Panc1 (cell line): ENCODE data around the gene HMHB1. TPM values are rescaled to one million over a fixed set of nuclear protein-coding genes. Genes with fewer than 3 reads are reported as not detected.

Experiments used
- ATAC-seq: fragments of 200-7000 bp; cut with Tn5 transposase; 2 replicates; pipeline ENCODE4 v1.9.1; 2020; ENCODE audit warnings: mild to moderate bottlenecking, moderate library complexity
- BruUV-seq: library from RNA; stranded (reverse); fragments of 400-500 nt; replicated peaks from 2 replicates; lab custom pipeline; 2021; lab: Mats Ljungman, UMichigan
- CTCF ChIA-PET: fragments of 300-600 bp; sonication (Branson Sonifier 250); formaldehyde crosslinking; loops from one replicate; lab custom pipeline; 2022; ENCODE audit warnings: antibody characterized with exemption; lab: Charles Lee
- POLR2A ChIA-PET: fragments of 300-600 bp; sonication (Branson Sonifier 250); formaldehyde crosslinking; loops from one replicate; lab custom pipeline; 2022; ENCODE audit warnings: antibody characterized with exemption; lab: Charles Lee
- DNase-seq: peaks from one replicate; pipeline ENCODE4 v3.0.0-alpha.2; 2010; ENCODE audit warnings: low read depth, low spot score
- H3K27ac ChIP-seq: 2 replicates; pipeline ENCODE4 v1.5.1; 2011; ENCODE audit warnings: mild to moderate bottlenecking, low read length, inconsistent platforms
- H3K27me3 ChIP-seq: fragments of 200-500 bp; sonication (Bioruptor generic); 2 replicates; pipeline ENCODE4 v1.6.0; 2014; ENCODE audit warnings: low read length, inconsistent platforms; ENCODE audit not compliant: control insufficient read depth, insufficient read depth
- H3K36me3 ChIP-seq: fragments of 200-500 bp; sonication (Bioruptor generic); 2 replicates; pipeline ENCODE4 v1.5.1; 2014; ENCODE audit warnings: inconsistent platforms, mild to moderate bottlenecking, low read length, moderate library complexity; ENCODE audit not compliant: control insufficient read depth, insufficient read depth
- H3K4me1 ChIP-seq: 2 replicates; pipeline ENCODE4 v1.5.1; 2011; ENCODE audit warnings: inconsistent platforms, mild to moderate bottlenecking, low read length, moderate library complexity; ENCODE audit not compliant: control insufficient read depth, insufficient read depth
- H3K4me3 ChIP-seq, 2 experiments: 2 replicates each; pipeline ENCODE4 v1.5.1; 2011 to 2012; ENCODE audit warnings: low read depth in 2 of 2, low read length in 2 of 2, mild to moderate bottlenecking in 2 of 2, inconsistent platforms in 1 of 2, moderate library complexity in 1 of 2
- H3K9me3 ChIP-seq: fragments of 200-500 bp; sonication (Bioruptor generic); 2 replicates; pipeline ENCODE4 v1.5.1; 2014; ENCODE audit warnings: low read depth, mild to moderate bottlenecking, inconsistent platforms, low read length, moderate library complexity; ENCODE audit not compliant: control insufficient read depth, insufficient read depth
- POLR2AphosphoS5 ChIP-seq: IDR thresholded peaks from 2 replicates; pipeline ENCODE4 v1.6.1; 2012; ENCODE audit warnings: mild to moderate bottlenecking, low read depth, low read length, moderate library complexity
- SIN3A ChIP-seq: IDR thresholded peaks from 2 replicates; pipeline ENCODE4 v1.6.1; 2012; ENCODE audit warnings: low read depth, mild to moderate bottlenecking, low read length, moderate library complexity, borderline replicate concordance; ENCODE audit not compliant: insufficient read depth
- TCF7L2 ChIP-seq: IDR thresholded peaks from 2 replicates; pipeline ENCODE4 v1.6.1; 2011; ENCODE audit warnings: mild to moderate bottlenecking, low read depth, low read length, inconsistent platforms
- in situ Hi-C: cut with HindIII; loops from 2 replicates; pipeline ENCODE4 v1.10.0; 2016; ENCODE audit warnings: low sequenced_read_pairs, low pct_unique_long_range_greater_than_20kb
- intact Hi-C: fragments of 100-400 bp; cut with micrococcal nuclease; formaldehyde crosslinking; loops from one replicate; pipeline ENCODE4 v1.10.0; 2022; ENCODE audit not compliant: unreplicated experiment
- total RNA-seq: library from RNA; stranded (reverse); gene quantifications from one replicate; pipeline ENCODE4 v1.2.1, GENCODE V29; 2021; ENCODE audit not compliant: unreplicated experiment
- TF ChIP-seq, protein P1 (sequence below): fragments of 450-650 bp; IDR thresholded peaks from 2 replicates; pipeline ENCODE4 v1.5.1; 2017; ENCODE audit warnings: mild to moderate bottlenecking
- TF ChIP-seq, protein P2 (sequence below), 2 experiments: IDR thresholded peaks; 2 replicates each; pipeline ENCODE4 v1.6.1; 2011 to 2012; ENCODE audit warnings: low read depth in 2 of 2, control low read depth in 1 of 2, low read length in 1 of 2, mild to moderate bottlenecking in 1 of 2, moderate library complexity in 1 of 2; ENCODE audit not compliant: insufficient read depth in 1 of 2

HMHB1 gene
- total RNA-seq, 1 experiment from 2014 or later = not detected

DNA sequence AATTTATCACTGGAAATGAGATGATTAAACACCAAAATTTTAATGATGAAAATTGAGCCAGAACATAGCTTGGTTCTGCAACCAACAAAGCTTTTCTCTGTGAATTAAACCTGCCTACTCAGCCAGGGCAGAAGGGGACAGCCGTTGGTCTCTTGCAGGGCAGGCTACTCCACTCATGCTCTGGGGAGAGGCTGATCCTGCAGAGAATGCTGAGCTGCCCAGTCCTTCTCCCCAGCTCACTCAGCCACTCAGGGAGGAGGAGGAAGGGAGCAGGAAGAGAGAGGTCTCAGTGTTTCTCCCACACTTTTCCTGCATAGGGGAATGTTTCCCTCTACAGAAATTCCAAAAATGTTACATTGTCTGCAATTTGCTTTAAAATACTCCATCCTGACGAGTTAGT lies 40.4 kb upstream of the HMHB1 start:
- ATAC-seq (no peak), DNase-seq (no peak)
- in situ Hi-C loops (no loop called here), intact Hi-C loops (no loop called here)
- POLR2A ChIA-PET = no interaction called here
- CTCF ChIA-PET = no interaction called here
- Histone ChIP-seq H3K27me3 (no peaks in the 10 kb centered on the region; the same call in 1 of the 2 replicates), H3K4me3 (no peak overlapping the region), H3K4me1 (no peaks in the 10 kb centered on the region), H3K9me3 (no peaks in the 10 kb centered on the region), H3K36me3 (no peaks in the 10 kb centered on the region), H3K27ac (no peak overlapping the region)
- TF ChIP-seq, protein P1, sequence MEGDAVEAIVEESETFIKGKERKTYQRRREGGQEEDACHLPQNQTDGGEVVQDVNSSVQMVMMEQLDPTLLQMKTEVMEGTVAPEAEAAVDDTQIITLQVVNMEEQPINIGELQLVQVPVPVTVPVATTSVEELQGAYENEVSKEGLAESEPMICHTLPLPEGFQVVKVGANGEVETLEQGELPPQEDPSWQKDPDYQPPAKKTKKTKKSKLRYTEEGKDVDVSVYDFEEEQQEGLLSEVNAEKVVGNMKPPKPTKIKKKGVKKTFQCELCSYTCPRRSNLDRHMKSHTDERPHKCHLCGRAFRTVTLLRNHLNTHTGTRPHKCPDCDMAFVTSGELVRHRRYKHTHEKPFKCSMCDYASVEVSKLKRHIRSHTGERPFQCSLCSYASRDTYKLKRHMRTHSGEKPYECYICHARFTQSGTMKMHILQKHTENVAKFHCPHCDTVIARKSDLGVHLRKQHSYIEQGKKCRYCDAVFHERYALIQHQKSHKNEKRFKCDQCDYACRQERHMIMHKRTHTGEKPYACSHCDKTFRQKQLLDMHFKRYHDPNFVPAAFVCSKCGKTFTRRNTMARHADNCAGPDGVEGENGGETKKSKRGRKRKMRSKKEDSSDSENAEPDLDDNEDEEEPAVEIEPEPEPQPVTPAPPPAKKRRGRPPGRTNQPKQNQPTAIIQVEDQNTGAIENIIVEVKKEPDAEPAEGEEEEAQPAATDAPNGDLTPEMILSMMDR = no peak
- no peak for TF ChIP-seq TCF7L2
- TF ChIP-seq, protein P2, sequence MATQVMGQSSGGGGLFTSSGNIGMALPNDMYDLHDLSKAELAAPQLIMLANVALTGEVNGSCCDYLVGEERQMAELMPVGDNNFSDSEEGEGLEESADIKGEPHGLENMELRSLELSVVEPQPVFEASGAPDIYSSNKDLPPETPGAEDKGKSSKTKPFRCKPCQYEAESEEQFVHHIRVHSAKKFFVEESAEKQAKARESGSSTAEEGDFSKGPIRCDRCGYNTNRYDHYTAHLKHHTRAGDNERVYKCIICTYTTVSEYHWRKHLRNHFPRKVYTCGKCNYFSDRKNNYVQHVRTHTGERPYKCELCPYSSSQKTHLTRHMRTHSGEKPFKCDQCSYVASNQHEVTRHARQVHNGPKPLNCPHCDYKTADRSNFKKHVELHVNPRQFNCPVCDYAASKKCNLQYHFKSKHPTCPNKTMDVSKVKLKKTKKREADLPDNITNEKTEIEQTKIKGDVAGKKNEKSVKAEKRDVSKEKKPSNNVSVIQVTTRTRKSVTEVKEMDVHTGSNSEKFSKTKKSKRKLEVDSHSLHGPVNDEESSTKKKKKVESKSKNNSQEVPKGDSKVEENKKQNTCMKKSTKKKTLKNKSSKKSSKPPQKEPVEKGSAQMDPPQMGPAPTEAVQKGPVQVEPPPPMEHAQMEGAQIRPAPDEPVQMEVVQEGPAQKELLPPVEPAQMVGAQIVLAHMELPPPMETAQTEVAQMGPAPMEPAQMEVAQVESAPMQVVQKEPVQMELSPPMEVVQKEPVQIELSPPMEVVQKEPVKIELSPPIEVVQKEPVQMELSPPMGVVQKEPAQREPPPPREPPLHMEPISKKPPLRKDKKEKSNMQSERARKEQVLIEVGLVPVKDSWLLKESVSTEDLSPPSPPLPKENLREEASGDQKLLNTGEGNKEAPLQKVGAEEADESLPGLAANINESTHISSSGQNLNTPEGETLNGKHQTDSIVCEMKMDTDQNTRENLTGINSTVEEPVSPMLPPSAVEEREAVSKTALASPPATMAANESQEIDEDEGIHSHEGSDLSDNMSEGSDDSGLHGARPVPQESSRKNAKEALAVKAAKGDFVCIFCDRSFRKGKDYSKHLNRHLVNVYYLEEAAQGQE (IDR thresholded peaks at IDR 0.05; ENCODE audit: insufficient read depth in 1 of 2, low read depth in 2 of 2, low read length in 1 of 2) = no peak
- no peak for TF ChIP-seq POLR2AphosphoS5
- no peak for TF ChIP-seq SIN3A
- no TSS peak for BruUV-seq

DNA sequence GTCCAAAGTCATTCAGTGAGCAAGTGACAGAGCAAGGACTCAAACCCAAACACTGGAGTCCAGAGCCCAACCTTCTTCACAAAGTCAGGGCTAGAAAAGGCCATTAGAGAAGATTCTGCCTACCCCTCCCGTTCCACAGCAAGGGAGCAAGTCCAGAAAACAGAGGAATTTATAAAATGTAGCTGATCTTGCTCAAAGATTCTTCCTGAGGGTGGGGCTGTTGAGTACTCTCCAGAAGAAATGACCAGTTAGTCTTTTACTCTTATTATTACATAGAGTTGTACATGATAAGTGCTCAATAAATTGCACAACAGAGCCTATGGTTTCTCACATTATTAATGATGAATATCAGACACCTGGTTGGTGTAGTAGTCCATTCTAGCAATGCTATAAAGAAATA lies 39.3 kb upstream of the HMHB1 start:
- BruUV-seq = no TSS peak
- Histone ChIP-seq H3K27ac (no peak overlapping the region), H3K36me3 (no peaks in the 10 kb centered on the region), H3K4me3 (no peak overlapping the region), H3K9me3 (no peaks in the 10 kb centered on the region), H3K27me3 (no peaks in the 10 kb centered on the region; the same call in 1 of the 2 replicates), H3K4me1 (no peaks in the 10 kb centered on the region)
- TF ChIP-seq, protein P2 (IDR thresholded peaks at IDR 0.05; ENCODE audit: insufficient read depth in 1 of 2, low read depth in 2 of 2, low read length in 1 of 2) = no peak
- TF ChIP-seq TCF7L2 (no peak), SIN3A (no peak), POLR2AphosphoS5 (no peak)
- TF ChIP-seq, protein P1 = no peak
- intact Hi-C loops (no loop called here), in situ Hi-C loops (no loop called here)
- CTCF ChIA-PET = no interaction called here
- ATAC-seq (no peak), DNase-seq (no peak)
- POLR2A ChIA-PET = interaction anchor here (0.6 kb wide), 1 partner anchor 182 kb away, joined by 3 read pairs; no protein-coding TSS in a partner anchor
